Adrenal gland (tissue), 12 donors: Measurements from ENCODE around the gene HNF1A. TPM values are rescaled to one million over a fixed set of nuclear protein-coding genes. Genes with fewer than 3 reads are reported as not detected.

Experiments used
- DNase-seq, 7 donors: peaks; one replicate each; pipeline ENCODE4 v3.0.0-alpha.2; 2019 to 2020
- H3K27ac ChIP-seq, 5 donors: fragments of 200-600 bp; sonication (generic) in 4 of 5; 1 replicate in 3 of 5; 2 replicates in 2 of 5; pipeline versions ENCODE4 v1.5.1 to v1.8.0; 2016 to 2020; ENCODE audit warnings: mild to moderate bottlenecking in 1 of 5
- H3K27me3 ChIP-seq: fragments of 200-600 bp; 2 replicates; pipeline ENCODE4 v1.8.0; 2021
- H3K36me3 ChIP-seq, 2 donors: fragments of 200-600 bp; replicated peaks in 1 of 2; 1 replicate in 1 of 2; 2 replicates in 1 of 2; pipeline versions ENCODE4 v1.5.1 to v1.8.0; 2018 to 2022
- H3K4me1 ChIP-seq, 2 donors: fragments of 200-600 bp; replicated peaks in 1 of 2; 1 replicate in 1 of 2; 2 replicates in 1 of 2; pipeline versions ENCODE4 v1.5.1 to v1.8.0; 2018 to 2021
- H3K4me3 ChIP-seq, 4 donors: fragments of 200-600 bp; sonication (generic) in 3 of 4; one replicate each; pipeline ENCODE4 v1.5.1; 2016 to 2018
- H3K9me3 ChIP-seq, 3 donors: fragments of 200-600 bp; sonication (generic) in 1 of 3; replicated peaks in 1 of 3; 1 replicate in 2 of 3; 2 replicates in 1 of 3; pipeline versions ENCODE4 v1.5.1 to v1.8.0; 2016 to 2021
- CTCF ChIP-seq, 6 experiments: fragments of 450-650 bp in 4 of 6; fragments of 200-600 bp in 2 of 6; sonication (generic) in 1 of 6; IDR thresholded peaks; 1 replicate in 5 of 6; 2 replicates in 1 of 6; pipeline versions ENCODE4 v1.5.1 to v1.8.0; 2016 to 2021; ENCODE audit warnings: antibody characterized with exemption in 6 of 6, mild to moderate bottlenecking in 2 of 6, moderate library complexity in 1 of 6
- POLR2A ChIP-seq, 2 donors: fragments of 450-650 bp; IDR thresholded peaks; one replicate each; pipeline ENCODE4 v1.6.1; 2017; ENCODE audit warnings: antibody characterized with exemption in 2 of 2, mild to moderate bottlenecking in 2 of 2, moderate library complexity in 1 of 2
- WGBS, 4 donors: extraction: QIAGEN DNeasy Blood & Tissue Kit in 2 of 4; methylation state at CpG; one replicate each; pipeline versions ENCODE4 v1.1.5 to v1.1.7; 2013 to 2017; 5-methylcytosine and 5-hydroxymethylcytosine counted together
- intact Hi-C, 2 donors: fragments of 100-400 bp; cut with DNase I; formaldehyde crosslinking; loops; one replicate each; pipeline versions ENCODE4 v1.14.1 to v1.15.0; 2022 to 2023
- polyA plus RNA-seq, 3 donors: library from polyadenylated mRNA; stranded (reverse); fragments of 200-250 nt in 2 of 3; fragments of 350-450 nt in 1 of 3; fragmentation: Illumina TruSeq in 1 of 3; extraction: RNeasy Lipid Tissue Mini Kit (QIAGEN cat#74804) in 1 of 3; gene quantifications; one replicate each; pipeline ENCODE4 v1.2.3, GENCODE V29; 2013 to 2014
- total RNA-seq, 9 donors: library from RNA; depleted of rRNA in 4 of 9; stranded (reverse); fragments of >200 nt in 4 of 9; fragments of 120-200 nt in 1 of 9; fragmentation: NEBNext Ultra II Directional in 1 of 9; extraction: Animal tissue kit (Norgen Biotek cat#: 25700) in 1 of 9; gene quantifications; one replicate each; pipeline versions ENCODE4 v1.1.0 to v1.2.4, GENCODE V29; 2013 to 2023
- donor health status: healthy with polysubstance abuse.
- donor health status: Bipolar disorder and iron deficiency.
- donor health status: DM: yes; HTN: yes; CAD: no.
- donor health status: DM: no; HTN: no; CAD: no.
- donor health status: DM: no; HTN: no; CAD: no.
- donor health status: DM: yes; HTN: yes; CAD: no.

HNF1A gene
- total and polyA plus RNA-seq, 12 donors = 0.03 to 0.08 TPM; not detected in 10

- intact Hi-C loops = loop anchor here in 1 of 2 donors (5.0 kb wide), 1 partner anchor 373 kb away; no protein-coding TSS in a partner anchor
- Histone ChIP-seq H3K4me1 (no peaks in the 10 kb centered on the region), H3K4me3 (no peak overlapping the region), H3K27me3 (no peaks in the 10 kb centered on the region), H3K27ac (no peak overlapping the region), H3K9me3 (no peaks in the 10 kb centered on the region), H3K36me3 (no peaks in the 10 kb centered on the region)
- WGBS, 4 donors = 67 to 75% (median 73%) methylated on average over 9 to 13 of the region's 13 CpGs
- TF ChIP-seq CTCF (IDR thresholded peaks at IDR 0.05) (no peak), POLR2A (IDR thresholded peaks at IDR 0.05) (no peak)
- DNase-seq = no peak
Observed at GRCh38 chr12:120965534-120966091, 12.7 kb upstream of the HNF1A start.

- no peak for TF ChIP-seq CTCF (IDR thresholded peaks at IDR 0.05)
- no peak for TF ChIP-seq POLR2A (IDR thresholded peaks at IDR 0.05)
- H3K36me3 ChIP-seq = no peaks in the 10 kb centered on the region
- no peaks in the 10 kb centered on the region for H3K4me1 ChIP-seq
- no peak overlapping the region for H3K27ac ChIP-seq
- WGBS, 4 donors = 60 to 76% (median 64%) methylated on average over 3 of the region's 3 CpGs
- H3K27me3 ChIP-seq = no peaks in the 10 kb centered on the region
- intact Hi-C loops = loop anchor here (10.0 kb wide), 3 partner anchors 216 to 386 kb away; partner anchors contain the start of genes CABP1 (in 2 of the 2) and POP5 (in 1 of the 2)
- H3K9me3 ChIP-seq = no peaks in the 10 kb centered on the region
- no peak for DNase-seq
- H3K4me3 ChIP-seq = no peak overlapping the region
Observed at GRCh38 chr12:120970310-120970709, 8.0 kb upstream of the HNF1A start.

GRCh38 chr12:120971299-120972180, 6.8 kb upstream of the HNF1A start:
- Histone ChIP-seq H3K27ac (no peak overlapping the region), H3K4me3 (no peak overlapping the region), H3K4me1 (no peaks in the 10 kb centered on the region), H3K27me3 (no peaks in the 10 kb centered on the region), H3K9me3 (no peaks in the 10 kb centered on the region), H3K36me3 (no peaks in the 10 kb centered on the region)
- intact Hi-C loops = loop anchor here (10.0 kb wide), 3 partner anchors 217 to 387 kb away; partner anchors contain the start of genes CABP1 (in 2 of the 2) and POP5 (in 1 of the 2)
- 27 to 34% (median 30%) methylated on average over 13 of the region's 13 CpGs for WGBS, 4 donors
- DNase-seq = peak; percentile 20 to 65 (median 35)
- TF ChIP-seq CTCF (IDR thresholded peaks at IDR 0.05) (peak; percentile 49 to 84 (median 78)), POLR2A (IDR thresholded peaks at IDR 0.05) (no peak)

- no peaks in the 10 kb centered on the region for H3K9me3 ChIP-seq
- H3K4me3 ChIP-seq = no peak overlapping the region
- H3K4me1 ChIP-seq = no peaks in the 10 kb centered on the region
- intact Hi-C loops = loop anchor here (10.0 kb wide), 3 partner anchors 218 to 388 kb away; partner anchors contain the start of genes CABP1 (in 2 of the 2) and POP5 (in 1 of the 2)
- H3K27me3 ChIP-seq = no peaks in the 10 kb centered on the region
- no peaks in the 10 kb centered on the region for H3K36me3 ChIP-seq
- no peak overlapping the region for H3K27ac ChIP-seq
- no peak for TF ChIP-seq POLR2A (IDR thresholded peaks at IDR 0.05)
- no peak for TF ChIP-seq CTCF (IDR thresholded peaks at IDR 0.05)
- no peak for DNase-seq
- 61 to 71% (median 64%) methylated on average over 5 to 10 of the region's 10 CpGs for WGBS, 4 donors
Observed at GRCh38 chr12:120972870-120973543, 5.3 kb upstream of the HNF1A start.
